Body of pancreas (tissue), 4 donors: ENCODE results near the gene SLC11A1.

Experiments
- CTCF ChIP-seq, 7 experiments: fragments of 450-650 bp in 4 of 7; fragments of 200-600 bp in 3 of 7; sonication (generic) in 3 of 7; IDR thresholded peaks; one replicate each; pipeline ENCODE4 v1.5.1; 2016 to 2019; ENCODE audit warnings: antibody characterized with exemption in 7 of 7
- POLR2A ChIP-seq, 3 donors: fragments of 450-650 bp; IDR thresholded peaks; one replicate each; pipeline ENCODE4 v1.6.1; 2016; ENCODE audit warnings: antibody characterized with exemption in 3 of 3, mild to moderate bottlenecking in 2 of 3

- TF ChIP-seq CTCF (IDR thresholded peaks at IDR 0.05) (no peak), POLR2A (IDR thresholded peaks at IDR 0.05) (no peak)
Observed at GRCh38 chr2:218368150-218368528, 13.9 kb upstream of the SLC11A1 start.
